HG03139 (cell line): ENCODE measurements around the gene GLIS1.

Source experiments
- ATAC-seq: cut with Tn5 transposase; IDR thresholded peaks from one replicate; pipeline ENCODE4 v1.9.1; 2021; ENCODE audit not compliant: unreplicated experiment

The GLIS1 gene

DNA sequence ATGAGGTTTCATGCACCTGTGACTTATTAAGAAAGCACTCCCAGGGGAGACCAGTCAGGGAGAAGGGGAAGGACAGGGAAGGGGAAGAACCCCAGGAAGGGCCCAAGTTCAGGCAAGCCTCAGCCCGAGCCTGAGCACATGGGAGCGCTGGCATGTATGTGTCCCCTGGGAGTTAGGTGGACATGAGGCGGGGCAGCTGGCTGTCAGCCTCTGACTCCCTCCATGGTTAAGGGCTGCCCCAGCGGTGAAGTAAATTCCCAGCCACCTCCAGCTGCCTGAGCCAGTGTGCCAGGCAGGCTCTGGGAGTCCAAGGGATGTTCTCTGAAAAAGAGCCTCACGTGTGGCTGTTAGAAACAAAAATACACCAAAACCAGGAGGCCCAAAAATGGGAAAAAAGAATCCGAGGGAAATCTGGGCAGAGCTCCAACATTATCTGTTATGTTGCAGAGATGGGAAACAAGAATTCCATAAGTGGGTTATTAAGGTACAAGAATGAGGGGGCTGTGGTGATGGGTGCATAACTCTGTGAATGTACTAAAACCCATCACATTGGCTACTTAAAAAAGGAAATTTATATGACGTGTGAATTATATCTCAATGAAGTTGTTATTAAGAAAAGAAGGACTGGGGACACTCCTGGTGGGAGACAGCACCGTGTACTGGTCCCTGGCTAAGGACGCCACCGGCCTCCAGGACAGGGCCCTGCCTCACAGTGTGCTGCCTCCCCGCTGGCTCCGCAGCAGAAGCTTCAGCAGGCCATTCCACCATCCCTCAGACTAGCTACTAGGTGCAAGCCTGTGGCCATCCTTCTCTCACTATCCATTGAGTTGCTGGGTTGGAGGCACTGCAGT is 261.1 kb downstream of the GLIS1 start:
- ATAC-seq: no peak

DNA sequence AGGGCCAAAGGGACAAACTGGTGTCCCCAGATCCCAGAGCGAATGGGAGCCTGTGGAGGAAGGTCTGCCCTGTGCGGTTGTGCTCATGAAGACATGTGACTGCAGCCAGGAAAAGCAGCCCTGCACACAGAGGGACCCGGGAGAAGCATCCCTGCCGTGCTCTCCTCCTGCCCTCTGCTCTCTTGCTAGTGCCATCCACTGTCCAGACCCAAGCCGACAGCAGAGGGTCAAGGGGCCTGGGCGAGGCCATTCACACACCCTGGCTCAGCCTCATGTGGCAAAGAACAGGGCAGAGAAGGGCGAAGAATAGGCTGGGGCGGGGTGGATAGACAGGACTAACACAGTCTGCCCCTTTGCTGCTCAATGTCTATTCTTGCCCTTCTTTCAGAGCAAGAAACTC is 262.4 kb downstream of the GLIS1 start:
- ATAC-seq: no peak

DNA sequence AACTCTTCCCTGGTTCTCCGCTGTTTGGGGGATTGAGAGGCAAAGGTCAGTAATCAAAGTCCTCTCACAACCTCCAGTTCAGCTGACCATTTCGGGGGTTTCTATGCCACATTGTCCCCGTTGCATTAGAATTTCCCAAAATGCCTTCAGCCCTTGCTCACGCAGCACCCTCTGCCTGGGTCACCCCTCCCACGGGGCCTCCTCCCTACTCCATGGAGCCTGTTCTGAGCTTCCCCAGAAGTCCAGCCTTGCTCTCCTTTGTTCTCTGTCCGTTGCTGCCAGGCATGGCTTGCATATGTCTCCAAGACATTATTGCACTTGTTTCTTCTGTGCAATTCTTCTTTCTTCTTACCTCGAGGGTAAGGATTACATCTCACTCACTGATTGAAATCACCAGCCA is 263.3 kb downstream of the GLIS1 start:
- ATAC-seq: no peak

DNA sequence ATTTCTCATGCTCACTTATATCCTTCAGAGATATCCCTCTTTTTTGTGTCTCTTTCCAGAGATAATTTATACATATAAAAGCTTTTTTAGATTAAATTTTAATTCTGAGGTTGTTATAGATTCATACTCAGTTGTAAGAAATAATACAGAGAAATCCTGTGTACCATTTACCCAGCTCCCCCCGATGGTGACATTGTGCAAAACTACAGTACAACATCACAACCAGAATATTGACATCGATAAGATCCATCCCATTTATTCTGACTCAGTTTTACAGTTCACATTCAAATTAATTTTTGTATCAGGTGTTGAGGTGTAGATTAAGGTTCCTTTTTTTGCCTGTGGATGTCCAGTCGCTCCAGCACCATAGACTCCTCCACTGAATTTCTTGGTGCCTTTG is 265.5 kb downstream of the GLIS1 start:
- no peak for ATAC-seq

DNA sequence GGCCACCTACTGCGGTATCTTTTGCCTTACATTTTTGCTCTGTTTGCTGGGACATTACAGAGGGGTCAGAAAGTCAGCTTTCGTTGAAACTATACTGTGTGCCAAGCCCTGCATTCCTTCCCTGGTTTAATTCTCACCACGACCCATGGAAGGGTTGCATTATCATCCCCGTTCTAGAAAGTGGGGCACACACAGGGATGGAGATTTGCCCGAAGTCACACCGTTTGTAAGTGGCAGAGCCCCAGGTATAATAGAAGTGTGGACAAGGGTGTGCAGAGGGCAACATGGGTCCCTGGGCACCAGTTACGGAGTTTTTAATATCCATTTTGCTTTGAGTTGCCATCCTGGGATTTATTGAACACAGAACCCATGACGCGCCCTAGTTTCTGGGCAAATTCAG is 268.0 kb downstream of the GLIS1 start:
- ATAC-seq: no peak

DNA sequence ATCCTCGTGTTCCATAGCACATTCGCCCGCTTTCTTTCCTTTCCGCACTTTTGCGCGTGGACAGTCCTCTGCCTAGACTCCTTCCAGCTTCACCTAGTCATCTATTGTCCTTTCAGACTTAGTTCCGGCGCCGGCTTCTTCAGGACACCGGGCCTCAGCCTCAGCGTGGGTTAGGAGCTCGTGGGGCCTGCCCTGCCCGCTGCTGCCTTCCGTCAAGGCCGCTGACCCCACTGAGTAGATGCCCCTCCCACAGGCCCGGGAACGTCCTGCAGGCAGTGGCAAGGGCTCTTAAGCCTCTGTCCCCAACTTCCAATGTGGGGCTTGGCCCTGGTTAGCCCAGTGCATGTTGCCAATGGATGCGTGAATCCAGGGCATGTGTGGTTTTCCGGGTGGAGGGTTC is 268.4 kb downstream of the GLIS1 start:
- ATAC-seq: no peak

DNA sequence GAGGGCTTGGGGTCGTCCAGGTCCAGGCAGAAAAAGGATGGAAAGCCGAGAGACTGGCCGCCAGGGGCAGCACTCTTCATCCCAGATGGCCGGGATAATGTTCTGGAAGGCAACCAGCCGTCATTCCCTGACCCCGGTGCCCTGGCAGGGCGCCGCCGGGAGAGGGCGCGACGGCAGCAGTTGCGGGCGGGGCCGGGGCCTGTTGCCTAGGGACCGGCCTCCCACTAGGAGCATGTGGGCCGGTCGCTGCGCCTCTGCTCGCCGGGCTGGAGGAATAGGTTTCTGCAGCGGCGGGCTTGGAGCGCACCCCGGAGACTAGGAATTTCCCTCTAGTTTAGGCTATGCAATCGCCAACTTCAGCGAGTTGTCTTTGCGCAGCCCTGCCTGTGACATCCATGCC is 268.8 kb downstream of the GLIS1 start:
- ATAC-seq: no peak

DNA sequence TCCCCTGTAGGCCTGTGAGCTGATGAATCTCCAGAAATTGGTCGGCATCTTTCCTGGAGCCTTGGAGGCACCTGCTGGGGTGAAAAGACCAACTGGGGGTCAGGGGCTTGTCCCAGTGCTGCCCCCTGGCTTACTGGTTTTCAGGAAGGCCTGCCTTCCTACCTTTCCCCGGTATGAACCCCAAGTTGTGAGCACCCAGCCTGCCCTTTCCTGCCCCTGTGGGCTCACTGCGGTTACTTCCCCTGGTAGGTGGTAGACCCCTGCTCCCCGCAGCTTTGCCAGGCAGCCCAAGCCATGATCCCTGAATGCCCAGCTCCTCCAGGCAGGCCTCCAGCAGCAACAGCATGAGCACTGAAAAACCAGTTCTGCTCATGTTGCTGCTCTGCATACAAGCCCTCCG is 269.6 kb downstream of the GLIS1 start:
- no peak for ATAC-seq

DNA sequence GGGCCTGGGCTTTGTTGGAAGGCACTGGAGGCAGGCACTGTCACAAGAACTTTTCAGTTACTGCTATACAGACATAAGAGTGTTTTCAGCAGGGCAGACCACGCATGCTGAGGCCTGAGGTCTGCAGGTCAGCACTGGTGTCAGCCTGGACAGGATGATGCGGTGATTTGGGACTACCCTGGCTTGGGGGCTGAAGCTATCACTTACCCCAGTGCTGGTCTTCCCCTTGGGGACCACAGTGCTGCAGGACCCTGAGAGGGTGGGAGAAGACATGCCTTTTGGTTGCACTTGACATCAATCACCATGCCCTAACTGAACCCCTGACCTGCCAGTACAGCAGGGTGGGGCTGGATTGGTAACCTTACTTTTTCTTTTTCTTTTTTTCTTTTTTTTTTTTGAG is 270.6 kb downstream of the GLIS1 start:
- ATAC-seq: no peak

DNA sequence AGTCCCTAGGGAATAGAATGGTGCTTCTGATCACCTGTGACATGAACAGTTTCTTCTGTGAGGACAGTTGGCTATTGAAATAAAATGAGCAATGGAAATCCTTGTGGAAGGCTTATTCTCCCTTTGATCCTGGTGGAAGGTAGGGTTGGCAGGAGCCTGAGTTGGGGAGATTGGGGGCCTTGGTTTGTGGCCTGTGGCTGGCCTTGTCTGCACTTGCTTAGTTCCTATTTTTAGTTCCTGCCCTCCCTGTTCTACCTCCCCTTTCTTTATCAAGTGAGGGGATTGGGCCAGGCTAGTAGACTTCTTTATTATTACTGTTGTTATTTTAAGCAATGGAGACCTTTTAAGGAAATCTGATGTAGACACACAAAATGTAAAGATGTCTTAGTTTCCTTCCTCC is 271.6 kb downstream of the GLIS1 start:
- ATAC-seq: no peak

DNA sequence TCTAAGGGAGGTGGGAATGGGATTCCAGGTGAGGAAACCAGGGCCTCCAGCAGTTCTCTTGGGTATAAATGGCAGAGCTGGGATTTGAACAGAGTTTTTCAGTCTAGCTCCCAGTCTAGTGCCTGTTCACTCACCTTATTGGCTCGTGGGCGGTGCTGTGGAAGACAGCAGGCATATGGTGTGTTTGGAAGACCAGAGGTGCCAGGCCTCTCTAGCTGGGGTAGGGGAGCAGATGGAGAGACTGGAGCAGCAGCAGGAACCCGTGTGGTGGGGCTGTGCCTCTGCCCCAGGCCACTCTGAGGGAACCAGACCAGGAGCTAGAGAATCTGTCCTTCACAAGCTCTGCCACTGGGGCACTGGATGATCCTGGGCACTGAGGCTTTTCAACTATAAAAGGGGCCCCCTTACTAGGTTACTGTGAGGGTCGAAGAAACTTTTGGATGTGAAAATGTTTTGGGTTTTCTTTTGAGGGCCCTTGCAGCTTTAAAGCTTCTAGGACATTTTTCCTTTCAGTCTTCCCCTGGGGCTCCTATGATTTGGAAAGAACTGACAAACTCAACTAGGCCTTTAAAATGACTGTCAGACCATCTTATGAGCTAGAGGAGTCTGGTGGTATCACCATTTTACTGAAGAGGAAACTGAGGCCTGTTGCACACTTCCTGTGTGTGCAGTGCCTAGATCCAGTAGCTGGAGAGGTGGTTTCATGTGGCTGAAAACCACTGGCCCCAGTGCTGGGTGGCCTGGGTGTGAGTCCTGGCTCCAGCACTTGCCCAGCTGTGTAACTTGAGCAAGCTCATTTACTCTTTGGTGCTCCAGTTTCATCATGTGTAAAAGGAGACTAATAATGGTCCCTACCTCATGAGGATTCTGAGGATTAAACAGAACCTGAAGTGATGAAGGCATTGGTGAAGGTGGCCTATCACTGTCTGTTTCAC is 273.7 kb downstream of the GLIS1 start:
- ATAC-seq: no peak

DNA sequence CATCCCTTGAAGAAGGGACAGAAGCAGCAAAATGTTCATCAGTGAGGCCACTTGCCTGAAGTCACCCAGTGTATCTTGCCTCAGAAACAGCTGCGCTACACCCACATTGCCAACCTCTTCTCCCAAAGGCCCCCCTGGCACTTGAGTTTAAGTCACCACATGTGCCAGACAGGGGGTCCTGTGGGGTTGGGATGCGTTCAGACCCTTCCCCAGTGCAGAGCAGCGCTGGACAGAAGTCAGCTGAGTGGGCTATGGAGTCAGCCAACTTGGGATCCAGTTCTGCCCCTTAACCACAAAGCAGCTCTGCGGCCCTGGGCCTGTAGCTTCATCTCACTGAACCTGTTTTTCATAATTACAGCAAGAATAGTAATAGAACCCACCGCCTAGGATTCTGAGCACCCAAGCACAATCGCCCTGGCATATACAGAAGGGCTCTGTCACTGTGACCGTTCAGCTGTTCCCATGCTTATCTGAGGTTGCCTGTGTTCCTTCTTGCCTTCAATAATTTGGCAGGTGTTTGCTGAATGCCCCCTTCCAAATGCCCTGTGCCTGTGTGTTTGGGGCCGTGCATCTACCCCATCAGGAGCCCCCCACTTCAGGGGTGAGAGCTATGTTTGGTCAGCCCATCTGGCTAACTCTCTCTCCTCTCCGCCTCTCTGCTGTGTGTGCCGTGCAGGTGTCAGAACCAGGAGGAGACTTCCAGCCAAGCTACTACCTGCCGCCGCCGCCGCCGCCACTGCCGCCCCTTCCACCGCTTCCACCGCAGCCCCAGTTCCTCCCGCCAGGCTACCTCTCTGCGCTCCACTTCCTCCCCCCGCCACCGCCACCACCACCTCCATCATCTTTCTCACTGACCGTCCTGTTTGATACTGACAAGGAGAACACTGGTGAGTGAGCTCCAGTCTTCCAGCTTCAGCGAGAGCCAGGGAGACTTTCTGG is 274.7 kb downstream of the GLIS1 start:
- ATAC-seq: no peak

DNA sequence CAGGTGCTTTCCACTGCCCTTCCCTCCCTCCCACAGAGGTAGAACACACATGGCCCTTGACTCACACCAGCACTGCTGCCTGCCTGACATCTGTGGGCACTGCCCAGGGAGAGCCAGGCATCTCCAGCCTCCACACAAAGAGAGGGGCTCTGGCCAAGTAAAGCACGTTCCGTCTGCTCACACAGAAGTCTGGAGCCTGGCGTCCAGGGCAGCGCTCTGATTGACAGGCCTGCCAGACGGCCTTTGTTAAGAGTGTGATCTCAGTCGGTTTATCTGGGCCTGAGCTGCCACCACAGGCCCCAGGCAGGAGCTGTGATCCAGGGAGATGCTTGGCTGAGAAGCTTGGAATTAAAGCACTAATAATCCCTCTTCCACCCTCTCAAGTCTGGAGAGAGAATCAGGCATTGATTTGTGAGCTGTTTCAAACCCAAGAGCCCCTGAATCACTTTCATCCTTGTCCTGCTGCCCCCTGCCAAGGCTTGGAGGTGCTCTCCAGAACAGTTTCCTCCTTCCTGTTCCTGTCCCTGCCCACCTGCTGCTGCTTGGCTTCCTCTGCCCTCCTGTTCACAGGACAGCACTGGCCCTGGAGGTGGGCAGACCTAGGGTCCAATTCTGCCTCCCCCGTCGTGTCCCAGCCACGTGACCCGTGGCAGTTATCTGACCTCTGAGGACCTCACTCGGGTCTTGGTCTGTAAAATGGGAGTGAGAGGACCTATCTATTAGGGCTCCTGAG is 276.0 kb downstream of the GLIS1 start:
- no peak for ATAC-seq

DNA sequence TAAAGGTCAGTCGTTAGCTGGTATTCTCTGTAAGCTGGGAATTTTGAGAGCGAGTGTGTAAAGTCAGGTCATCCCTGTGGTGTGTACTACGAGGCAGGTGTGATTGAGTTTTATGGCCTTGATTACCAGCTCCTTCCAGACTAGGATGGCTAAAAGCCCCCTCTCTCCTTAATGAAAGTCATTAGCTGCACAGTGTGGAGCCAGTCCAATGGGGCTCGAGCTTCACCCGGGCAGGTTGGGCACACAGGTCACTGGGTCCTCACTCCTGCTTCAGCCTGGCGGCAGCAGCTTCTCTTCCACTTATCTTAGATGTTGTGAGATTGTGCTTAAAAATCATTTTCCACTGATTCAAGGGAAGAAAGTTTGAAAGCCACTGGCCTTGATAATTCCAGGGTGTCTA is 276.8 kb downstream of the GLIS1 start:
- ATAC-seq: no peak

DNA sequence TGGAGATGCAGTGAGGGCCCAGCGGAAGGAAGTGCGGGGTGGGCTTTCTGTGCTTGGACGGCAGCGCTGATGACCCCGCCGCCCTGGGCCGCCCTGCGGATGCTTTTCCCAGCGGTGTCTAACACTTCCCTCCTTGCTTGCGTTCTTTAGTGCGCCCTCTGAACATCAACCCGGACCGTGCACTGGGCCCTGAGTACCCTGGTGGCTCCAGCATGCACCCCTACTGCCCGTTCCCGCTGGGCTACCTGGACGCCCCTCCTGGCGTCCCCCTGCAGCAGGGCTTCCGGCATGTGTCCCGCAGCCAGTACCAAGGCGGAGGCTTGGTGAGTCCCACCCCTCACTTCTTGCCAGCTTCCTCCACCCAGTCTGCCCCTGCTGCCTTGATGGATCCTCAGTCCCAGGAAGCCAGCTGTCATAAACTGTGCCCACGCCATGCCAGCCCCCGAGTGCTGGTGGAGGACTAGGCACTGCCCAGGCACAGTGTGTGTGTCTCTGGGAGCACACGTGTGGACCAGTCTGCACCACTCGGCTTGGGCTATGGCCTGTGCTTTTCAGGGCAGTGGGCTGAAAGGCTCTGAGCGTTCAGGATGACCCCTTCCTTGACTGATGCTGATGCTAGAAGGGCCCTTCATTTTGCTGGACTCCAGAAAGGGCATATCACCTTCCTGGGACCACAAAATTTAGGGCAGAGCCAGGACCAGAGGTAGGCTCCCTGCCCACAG is 277.5 kb downstream of the GLIS1 start:
- ATAC-seq: no peak

DNA sequence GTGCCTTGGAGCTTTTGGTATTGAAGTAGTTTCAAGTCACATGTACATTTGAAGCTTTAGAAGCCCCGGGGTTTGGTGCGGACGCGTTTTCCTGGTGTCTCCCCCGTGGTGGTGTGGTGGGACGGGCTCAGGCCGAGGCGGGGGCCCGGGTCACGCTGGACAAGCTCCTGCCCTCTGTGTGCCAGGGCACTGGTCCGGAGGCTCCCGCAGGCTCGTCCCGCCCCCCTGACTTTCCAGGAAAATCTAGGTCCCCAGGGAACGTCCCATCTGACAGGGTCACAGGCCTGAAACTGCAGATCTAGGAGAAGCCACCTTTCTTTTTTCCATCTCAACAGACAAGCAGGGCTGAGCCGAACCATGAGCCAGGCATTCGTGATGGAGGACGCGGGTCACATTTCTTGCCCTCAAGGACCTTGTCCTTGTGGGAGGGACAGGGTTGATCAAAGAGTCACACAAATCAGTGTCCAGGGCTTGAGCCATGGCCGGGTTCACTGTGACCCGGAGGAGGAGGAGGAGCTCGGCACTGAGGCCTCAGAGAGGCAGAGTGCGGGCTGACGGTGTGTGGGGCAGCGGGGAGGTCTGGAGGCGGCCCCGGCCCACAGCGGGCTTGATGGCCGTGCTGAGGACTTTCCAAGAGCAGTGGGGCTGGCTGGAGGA is 278.2 kb downstream of the GLIS1 start:
- ATAC-seq: no peak

DNA sequence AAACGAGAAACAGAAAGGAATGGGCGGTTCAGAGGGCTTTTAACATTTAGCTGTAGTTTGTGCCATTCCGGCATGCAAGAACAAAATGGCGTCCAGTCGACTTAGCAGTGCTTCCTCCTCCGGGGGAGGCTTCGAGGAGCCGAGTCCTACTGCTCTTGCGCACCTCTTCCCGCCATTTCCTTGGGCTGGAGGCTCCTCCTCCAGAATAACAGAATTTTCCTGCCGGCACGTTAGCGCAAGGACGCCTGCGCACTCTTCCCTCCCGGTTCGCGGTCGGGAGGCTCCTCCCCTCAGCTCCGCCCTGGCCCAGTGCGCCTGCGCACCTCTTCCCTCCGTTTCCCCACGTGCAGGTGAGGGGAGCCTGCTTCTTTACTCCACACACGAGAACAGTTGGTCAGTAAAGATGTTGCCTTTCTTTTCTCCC is 278.7 kb downstream of the GLIS1 start:
- ATAC-seq: no peak

DNA sequence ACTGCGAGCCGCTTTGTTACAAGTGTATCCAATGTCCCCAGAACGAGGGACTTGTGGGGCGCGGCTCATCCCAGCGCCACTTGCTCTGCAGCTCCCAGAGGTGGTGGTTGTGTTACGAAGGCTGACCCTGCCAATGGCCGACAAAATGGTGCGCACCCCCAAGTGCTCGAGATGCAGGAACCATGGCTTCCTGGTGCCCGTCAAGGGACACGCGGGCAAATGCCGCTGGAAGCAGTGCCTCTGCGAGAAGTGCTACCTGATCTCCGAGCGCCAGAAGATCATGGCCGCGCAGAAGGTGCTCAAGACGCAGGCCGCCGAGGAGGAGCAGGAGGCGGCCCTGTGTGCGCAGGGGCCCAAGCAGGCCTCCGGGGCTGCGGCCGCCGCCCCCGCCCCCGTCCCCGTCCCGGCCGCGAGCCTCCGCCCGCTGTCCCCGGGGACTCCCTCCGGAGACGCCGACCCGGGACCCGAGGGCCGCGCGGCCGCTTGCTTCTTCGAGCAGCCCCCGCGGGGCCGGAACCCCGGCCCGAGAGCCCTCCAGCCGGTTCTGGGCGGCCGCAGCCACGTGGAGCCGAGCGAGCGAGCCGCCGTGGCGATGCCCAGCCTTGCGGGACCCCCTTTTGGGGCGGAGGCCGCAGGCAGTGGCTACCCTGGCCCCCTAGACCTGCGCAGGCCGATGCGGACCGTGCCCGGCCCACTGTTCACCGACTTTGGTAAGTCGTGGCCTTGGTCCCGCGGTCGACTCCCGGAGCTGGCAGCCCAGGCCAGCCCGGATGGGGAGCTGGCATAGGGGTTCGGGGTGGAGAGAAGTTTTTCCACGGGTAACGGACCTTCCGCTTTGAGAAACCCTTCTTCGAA is 279.4 kb downstream of the GLIS1 start, which contains the start of gene DMRTB1:
Gene DMRTB1 (plus strand): TSS at position 79 of the 855 bp plus-strand sequence. CDS start 55 bp downstream, at position 134.
- no peak for ATAC-seq
